ENCODE data around the gene INSR.

The INSR gene

DNA sequence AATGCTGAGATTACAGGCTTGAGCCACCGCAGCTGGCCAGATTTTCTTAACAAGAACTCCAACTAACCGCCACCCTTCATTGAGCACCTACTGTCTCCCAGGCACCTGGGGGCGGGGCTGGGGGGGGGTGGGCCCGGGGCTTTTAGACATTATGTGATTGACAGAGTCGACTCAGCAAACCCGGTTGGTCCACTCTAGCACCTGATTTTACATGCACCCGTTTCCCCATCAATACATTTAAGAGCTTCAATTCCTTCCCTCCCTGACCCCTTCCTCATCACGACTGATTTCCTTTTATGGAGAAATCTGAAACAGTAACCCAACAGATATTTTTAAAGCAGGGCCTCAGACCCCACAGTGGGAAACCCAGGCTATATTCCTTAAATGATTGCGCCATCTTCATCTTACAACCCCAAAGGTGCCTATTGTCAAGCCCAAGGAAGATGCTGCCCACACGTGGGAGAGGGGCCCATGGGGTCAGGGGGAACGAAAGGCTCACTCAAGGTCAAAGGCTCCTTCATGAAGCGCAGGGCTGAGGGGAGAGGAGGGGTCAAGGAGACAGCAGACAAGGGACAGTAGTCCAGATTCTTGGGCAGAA, 1.8 kb downstream of the INSR start:
- Histone ChIP-seq H3K27ac (replicated peaks) (no peak overlapping the region), H3K27me3 (ENCODE audit: insufficient read depth, poor library complexity, severe bottlenecking) (no peaks in the 10 kb centered on the region), H3K4me3 (replicated peaks; ENCODE audit: insufficient read depth, low read length) (peak overlapping the region; percentile 86)
- DNase-seq (ENCODE audit: low read depth in 1 of 2, low spot score in 1 of 2), result no peak
- TF ChIP-seq POLR2AphosphoS5 (IDR thresholded peaks at IDR 0.05; ENCODE audit: low read depth) (no peak), GABPA (IDR thresholded peaks at IDR 0.05; ENCODE audit: low read depth) (no peak), SPI1 (IDR thresholded peaks at IDR 0.05; ENCODE audit: borderline replicate concordance, low read depth) (no peak)
- TF ChIP-seq, protein P1, sequence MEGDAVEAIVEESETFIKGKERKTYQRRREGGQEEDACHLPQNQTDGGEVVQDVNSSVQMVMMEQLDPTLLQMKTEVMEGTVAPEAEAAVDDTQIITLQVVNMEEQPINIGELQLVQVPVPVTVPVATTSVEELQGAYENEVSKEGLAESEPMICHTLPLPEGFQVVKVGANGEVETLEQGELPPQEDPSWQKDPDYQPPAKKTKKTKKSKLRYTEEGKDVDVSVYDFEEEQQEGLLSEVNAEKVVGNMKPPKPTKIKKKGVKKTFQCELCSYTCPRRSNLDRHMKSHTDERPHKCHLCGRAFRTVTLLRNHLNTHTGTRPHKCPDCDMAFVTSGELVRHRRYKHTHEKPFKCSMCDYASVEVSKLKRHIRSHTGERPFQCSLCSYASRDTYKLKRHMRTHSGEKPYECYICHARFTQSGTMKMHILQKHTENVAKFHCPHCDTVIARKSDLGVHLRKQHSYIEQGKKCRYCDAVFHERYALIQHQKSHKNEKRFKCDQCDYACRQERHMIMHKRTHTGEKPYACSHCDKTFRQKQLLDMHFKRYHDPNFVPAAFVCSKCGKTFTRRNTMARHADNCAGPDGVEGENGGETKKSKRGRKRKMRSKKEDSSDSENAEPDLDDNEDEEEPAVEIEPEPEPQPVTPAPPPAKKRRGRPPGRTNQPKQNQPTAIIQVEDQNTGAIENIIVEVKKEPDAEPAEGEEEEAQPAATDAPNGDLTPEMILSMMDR (IDR thresholded peaks at IDR 0.05; ENCODE audit: insufficient read depth, low read length), result no peak
- TF ChIP-seq, protein P2, sequence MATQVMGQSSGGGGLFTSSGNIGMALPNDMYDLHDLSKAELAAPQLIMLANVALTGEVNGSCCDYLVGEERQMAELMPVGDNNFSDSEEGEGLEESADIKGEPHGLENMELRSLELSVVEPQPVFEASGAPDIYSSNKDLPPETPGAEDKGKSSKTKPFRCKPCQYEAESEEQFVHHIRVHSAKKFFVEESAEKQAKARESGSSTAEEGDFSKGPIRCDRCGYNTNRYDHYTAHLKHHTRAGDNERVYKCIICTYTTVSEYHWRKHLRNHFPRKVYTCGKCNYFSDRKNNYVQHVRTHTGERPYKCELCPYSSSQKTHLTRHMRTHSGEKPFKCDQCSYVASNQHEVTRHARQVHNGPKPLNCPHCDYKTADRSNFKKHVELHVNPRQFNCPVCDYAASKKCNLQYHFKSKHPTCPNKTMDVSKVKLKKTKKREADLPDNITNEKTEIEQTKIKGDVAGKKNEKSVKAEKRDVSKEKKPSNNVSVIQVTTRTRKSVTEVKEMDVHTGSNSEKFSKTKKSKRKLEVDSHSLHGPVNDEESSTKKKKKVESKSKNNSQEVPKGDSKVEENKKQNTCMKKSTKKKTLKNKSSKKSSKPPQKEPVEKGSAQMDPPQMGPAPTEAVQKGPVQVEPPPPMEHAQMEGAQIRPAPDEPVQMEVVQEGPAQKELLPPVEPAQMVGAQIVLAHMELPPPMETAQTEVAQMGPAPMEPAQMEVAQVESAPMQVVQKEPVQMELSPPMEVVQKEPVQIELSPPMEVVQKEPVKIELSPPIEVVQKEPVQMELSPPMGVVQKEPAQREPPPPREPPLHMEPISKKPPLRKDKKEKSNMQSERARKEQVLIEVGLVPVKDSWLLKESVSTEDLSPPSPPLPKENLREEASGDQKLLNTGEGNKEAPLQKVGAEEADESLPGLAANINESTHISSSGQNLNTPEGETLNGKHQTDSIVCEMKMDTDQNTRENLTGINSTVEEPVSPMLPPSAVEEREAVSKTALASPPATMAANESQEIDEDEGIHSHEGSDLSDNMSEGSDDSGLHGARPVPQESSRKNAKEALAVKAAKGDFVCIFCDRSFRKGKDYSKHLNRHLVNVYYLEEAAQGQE (IDR thresholded peaks at IDR 0.05; ENCODE audit: insufficient replicate concordance, low read depth), result no peak

DNA sequence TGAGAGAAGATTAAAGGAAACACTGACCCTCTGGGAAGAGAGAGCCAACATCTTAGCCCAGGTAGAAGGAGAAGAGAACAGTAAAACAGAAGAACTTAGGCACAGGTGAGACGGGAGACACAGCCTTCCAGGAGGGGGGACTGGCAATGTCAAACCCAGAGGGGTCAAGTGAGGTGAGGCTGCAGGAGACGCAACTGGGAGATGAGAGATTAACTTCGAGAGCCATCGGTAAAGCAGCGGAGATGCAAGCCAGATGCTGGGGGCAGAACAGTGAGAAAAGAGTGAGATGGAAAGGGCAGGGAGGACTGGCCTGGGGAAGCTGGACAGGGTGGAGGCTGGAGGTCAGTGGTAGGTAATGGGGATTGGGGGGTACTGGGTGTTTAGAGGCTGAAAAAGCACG, 5.2 kb downstream of the INSR start:
- TF ChIP-seq, protein P2 (IDR thresholded peaks at IDR 0.05; ENCODE audit: insufficient replicate concordance, low read depth), result no peak
- no peak for TF ChIP-seq GABPA (IDR thresholded peaks at IDR 0.05; ENCODE audit: low read depth)
- TF ChIP-seq, protein P1 (IDR thresholded peaks at IDR 0.05; ENCODE audit: insufficient read depth, low read length), result no peak
- TF ChIP-seq POLR2AphosphoS5 (IDR thresholded peaks at IDR 0.05; ENCODE audit: low read depth), result no peak
- TF ChIP-seq SPI1 (IDR thresholded peaks at IDR 0.05; ENCODE audit: borderline replicate concordance, low read depth), result no peak
- Histone ChIP-seq H3K27me3 (ENCODE audit: insufficient read depth, poor library complexity, severe bottlenecking) (no peaks in the 10 kb centered on the region), H3K4me3 (replicated peaks; ENCODE audit: insufficient read depth, low read length) (no peak overlapping the region), H3K27ac (replicated peaks) (no peak overlapping the region)
- no peak for DNase-seq (ENCODE audit: low read depth in 1 of 2, low spot score in 1 of 2)

DNA sequence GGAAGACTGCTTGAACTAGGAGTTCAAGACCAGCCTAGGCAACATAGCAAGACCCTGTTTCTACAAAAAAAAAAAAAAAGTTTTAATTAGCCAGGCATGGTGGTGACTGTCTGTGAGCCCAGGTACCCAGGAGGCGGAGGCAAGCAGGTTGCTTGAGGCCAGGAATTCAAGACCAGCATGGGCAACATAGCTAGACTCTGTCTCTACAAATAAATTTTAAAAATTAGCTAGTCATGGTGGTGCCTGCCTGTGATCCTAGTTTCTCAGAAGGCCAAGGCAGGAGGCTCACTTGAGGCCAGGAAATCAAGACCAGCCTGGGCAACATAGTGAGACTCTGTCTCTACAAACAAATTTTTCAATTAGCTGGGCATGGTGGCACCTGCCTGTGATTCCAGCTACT, 6.1 kb downstream of the INSR start:
- Histone ChIP-seq H3K27ac (replicated peaks) (no peak overlapping the region), H3K27me3 (ENCODE audit: insufficient read depth, poor library complexity, severe bottlenecking) (no peaks in the 10 kb centered on the region), H3K4me3 (replicated peaks; ENCODE audit: insufficient read depth, low read length) (no peak overlapping the region)
- DNase-seq (ENCODE audit: low read depth in 1 of 2, low spot score in 1 of 2), result no peak
- TF ChIP-seq GABPA (IDR thresholded peaks at IDR 0.05; ENCODE audit: low read depth) (no peak), POLR2AphosphoS5 (IDR thresholded peaks at IDR 0.05; ENCODE audit: low read depth) (no peak), SPI1 (IDR thresholded peaks at IDR 0.05; ENCODE audit: borderline replicate concordance, low read depth) (no peak)
- TF ChIP-seq, protein P2 (IDR thresholded peaks at IDR 0.05; ENCODE audit: insufficient replicate concordance, low read depth), result no peak
- TF ChIP-seq, protein P1 (IDR thresholded peaks at IDR 0.05; ENCODE audit: insufficient read depth, low read length), result no peak
